Non-pigmented ciliary epithelial cell (primary cell): ENCODE data around the gene PCBP3.
"Not testable (repeated sequence)": the region's sequence is repeated elsewhere in the genome, so short reads cannot be mapped to it uniquely, and the experiment has no call there.

Source experiments
- DNase-seq: peaks from one replicate; pipeline ENCODE4 v3.0.0-alpha.2; 2010; ENCODE audit warnings: low read depth

The PCBP3 gene

GRCh38 chr21:45643021-45643980 is at the start of gene PCBP3:
PCBP3 (plus strand) TSS chr21:45643725; CDS start chr21:45850086, 206,361 bp downstream.
- DNase-seq = peak; percentile 44

DNA sequence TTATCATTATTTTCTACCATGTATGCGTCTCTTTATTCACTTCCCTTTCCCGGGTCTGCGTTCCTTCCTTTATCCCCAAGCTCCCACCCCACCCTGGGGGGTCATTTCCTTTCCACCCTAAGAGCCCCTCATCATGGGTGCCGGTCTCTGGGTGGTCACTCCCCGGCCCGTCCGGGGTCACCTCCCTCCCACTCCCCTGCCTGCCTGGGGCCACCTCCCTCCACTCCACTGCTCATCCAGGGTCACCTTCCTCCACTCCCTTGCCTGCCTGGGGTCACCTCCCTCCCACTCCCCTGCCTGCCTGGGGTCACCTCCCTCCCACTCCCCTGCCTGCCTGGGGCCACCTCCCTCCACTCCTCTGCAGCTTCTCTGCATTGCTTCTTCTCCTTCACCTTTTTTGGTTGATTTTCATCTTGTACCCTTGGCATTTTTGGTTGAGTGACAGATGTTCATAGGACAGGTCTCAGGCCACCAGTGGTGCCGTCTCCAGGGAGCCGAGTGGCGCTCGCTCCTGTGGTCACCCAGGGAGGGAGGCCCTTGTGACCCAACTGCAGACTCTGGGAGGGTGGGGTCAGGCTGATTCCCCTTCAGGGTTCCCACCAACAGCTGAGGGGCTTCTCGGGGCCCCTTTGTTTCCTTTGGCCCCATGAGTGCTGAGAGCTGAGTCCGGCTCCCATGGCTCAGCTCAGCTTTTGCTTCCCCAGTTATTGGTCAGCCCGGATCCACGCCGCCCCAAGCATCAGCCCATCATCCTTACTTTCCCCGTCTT is 48.6 kb upstream of the PCBP3 start:
- no peak for DNase-seq

GRCh38 chr21:45595574-45596295 is 47.8 kb upstream of the PCBP3 start:
- no peak for DNase-seq

GRCh38 chr21:45596704-45597318 is 46.7 kb upstream of the PCBP3 start:
- DNase-seq = no peak

GRCh38 chr21:45598109-45598508 is 45.4 kb upstream of the PCBP3 start:
- no peak for DNase-seq

GRCh38 chr21:45598666-45599065 is 44.9 kb upstream of the PCBP3 start:
- no peak for DNase-seq

DNA sequence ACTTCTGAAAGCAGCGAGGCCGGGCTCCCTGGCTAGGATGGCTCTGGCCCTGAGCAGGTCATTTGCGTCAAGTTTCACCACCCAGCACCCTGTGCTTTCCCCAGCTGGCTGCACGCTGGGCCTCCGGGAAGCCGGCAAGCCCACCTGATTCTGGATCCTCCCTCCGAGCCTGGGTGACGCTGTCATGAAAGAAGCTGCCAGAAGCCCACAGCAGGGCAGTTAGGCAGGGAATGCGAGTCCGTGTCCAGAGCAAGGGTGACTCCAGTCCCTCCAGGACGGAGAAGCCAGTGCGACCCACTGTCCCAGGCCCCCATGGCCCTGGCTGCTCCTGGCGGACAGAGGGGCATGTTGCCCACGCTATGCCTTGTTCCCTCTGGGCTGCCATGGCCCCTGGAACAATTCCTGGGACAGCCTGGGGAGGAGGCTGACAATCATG is 44.4 kb upstream of the PCBP3 start:
- DNase-seq = no peak

GRCh38 chr21:45600248-45600647 is 43.3 kb upstream of the PCBP3 start:
- no peak for DNase-seq

GRCh38 chr21:45601551-45601950 is 42.0 kb upstream of the PCBP3 start:
- no peak for DNase-seq

GRCh38 chr21:45602106-45602505 is 41.4 kb upstream of the PCBP3 start:
- no peak for DNase-seq

GRCh38 chr21:45603481-45603880 is 40.0 kb upstream of the PCBP3 start:
- no peak for DNase-seq

- not testable (repeated sequence) for DNase-seq
These were observed 38.8 kb upstream of the PCBP3 start for GRCh38 chr21:45604681-45605080.

DNA sequence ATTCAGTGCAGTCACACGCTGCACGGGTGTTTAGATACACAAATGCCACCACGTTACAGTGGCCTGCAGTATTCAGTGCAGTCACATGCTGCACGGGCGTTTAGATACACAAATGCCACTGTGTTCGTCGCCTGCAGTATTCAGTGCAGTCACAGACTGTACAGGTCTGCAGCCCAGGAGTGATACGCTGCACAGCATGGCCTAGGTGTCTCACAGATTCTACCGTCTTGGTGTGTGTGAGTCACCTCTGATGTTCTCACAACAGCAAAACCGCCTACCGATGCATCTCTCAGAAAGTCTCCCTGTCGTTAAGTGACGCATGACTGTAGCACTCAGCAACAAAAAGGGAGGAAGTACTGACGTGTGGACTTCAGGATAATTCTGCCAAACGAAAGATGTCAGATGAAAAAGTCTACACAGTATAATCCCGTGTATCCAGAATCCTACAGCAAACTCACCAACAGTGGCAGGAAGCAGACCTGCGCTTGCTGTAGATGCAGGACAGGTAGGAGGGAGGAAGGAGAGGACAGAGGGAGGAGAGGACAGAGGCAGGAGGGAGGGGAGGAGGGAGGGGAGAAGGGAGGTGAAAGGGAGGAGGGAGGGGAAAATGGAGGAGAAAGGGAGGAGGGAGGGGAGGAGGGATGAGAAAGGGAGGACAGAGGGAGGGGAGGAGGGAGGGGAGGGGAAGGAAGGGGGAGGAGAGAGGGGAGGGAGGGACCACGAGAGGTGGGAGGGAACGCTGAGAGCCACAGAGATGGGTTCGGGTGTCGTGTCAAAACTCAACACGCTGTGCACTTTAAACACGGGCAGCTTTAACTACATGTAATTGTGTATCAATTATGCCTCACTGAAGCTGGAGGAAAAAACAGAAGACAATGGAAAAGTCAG is 36.3 kb upstream of the PCBP3 start:
- DNase-seq = no peak

- no peak for DNase-seq
These were observed 35.6 kb upstream of the PCBP3 start for GRCh38 chr21:45607909-45608295.

DNA sequence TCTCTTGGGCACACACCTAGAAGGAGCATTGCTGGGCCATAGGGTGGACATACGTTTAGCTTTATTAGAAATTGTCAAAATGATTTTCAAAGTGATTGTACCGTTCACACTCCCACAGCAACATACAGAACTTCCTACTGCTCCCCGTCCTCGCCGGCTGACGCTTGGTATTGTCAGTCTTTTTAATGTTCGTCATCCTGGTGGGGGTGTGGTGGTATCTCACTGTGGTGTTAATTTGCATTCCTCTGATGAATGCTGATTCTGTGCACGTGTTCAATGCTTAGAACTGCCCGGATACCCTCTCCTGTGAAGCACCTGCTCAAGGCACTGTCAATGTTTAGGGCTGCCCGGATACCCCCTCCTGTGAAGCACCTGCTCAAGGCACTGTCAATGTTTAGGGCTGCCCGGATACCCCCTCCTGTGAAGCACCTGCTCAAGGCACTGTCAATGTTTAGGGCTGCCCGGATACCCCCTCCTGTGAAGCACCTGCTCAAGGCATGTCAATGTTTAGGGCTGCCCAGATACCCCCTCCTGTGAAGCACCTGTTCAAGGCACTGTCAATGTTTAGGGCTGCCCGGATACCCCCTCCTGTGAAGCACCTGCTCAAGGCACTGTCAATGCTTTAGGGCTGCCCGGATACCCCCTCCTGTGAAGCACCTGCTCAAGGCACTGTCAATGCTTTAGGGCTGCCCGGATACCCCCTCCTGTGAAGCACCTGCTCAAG is 34.6 kb upstream of the PCBP3 start:
- DNase-seq = not testable (repeated sequence)

DNA sequence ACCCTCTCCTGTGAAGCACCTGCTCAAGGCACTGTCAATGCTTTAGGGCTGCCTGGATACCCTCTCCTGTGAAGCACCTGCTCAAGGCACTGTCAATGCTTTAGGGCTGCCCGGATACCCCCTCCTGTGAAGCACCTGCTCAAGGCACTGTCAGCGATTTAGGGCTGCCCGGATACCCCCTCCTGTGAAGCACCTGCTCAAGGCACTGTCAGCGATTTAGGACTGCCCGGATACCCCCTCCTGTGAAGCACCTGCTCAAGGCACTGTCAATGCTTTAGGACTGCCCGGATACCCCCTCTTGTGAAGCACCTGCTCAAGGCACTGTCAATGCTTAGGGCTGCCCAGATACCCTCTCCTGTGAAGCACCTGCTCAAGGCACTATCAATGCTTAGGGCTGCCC is 33.9 kb upstream of the PCBP3 start:
- DNase-seq = not testable (repeated sequence)

DNA sequence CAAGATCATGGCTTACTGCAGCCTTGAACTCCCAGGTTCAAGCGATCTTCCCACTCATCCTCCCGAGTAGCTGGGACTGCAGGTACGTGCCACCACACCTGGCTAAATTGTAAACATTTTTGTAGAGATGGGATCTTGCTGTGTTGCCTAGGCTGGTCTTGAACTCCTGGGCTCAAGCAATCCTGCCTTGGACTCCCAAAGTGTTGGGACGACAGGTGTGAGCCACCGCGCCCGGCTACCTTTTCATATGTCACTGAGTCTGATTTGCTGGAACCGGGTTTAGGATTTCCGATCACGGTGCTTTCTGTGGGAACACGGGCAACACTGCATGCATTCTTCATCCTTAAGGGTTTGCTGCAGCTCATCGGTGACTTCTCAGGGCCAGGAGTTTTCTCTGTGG is 32.2 kb upstream of the PCBP3 start:
- DNase-seq = no peak

- DNase-seq = no peak
These were observed 31.4 kb upstream of the PCBP3 start for GRCh38 chr21:45611939-45612664.

- not testable (repeated sequence) for DNase-seq
These were observed 30.9 kb upstream of the PCBP3 start for GRCh38 chr21:45612665-45613019.

- DNase-seq = no peak
These were observed 30.1 kb upstream of the PCBP3 start for GRCh38 chr21:45613396-45613795.
